ENCODE measurements around the gene PPIP5K2.

DNA sequence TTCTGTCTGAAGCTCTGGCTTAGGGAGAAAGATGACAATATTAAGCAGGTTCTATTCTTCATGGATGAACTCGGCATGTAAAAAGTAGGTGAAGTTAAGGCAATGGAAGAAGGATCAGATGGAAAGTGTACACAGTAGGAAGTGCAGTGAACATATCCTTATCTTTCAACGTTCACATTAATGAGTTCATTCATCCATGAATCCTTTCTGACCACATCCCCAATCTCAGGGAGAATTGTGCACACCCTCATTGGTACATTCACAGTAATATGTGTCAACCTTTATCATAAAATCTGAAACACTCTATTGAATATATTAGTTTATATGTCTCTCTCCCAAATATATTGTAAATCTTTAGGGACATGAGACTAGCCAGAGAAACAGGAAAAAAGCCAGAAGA, 5.7 kb upstream of the PPIP5K2 start:
- no peak for TF ChIP-seq POLR2AphosphoS5 (IDR thresholded peaks at IDR 0.05; ENCODE audit: low read depth, low read length)
- no peak for TF ChIP-seq SIN3A (IDR thresholded peaks at IDR 0.05; ENCODE audit: borderline replicate concordance, insufficient read depth, low read length)

All from PFSK-1 (cell line).